WTC11 (cell line): ENCODE measurements around the gene MIXL1. TPM values are rescaled to one million over a fixed set of nuclear protein-coding genes. Genes with fewer than 3 reads are reported as not detected.

Experiments
- ATAC-seq: fragments of 200-7000 bp; cut with Tn5 transposase; 2 replicates; pipeline ENCODE4 v1.10.0; 2021; ENCODE audit warnings: mild to moderate bottlenecking, moderate library complexity
- CTCF ChIA-PET: fragments of 300-600 bp; sonication (Branson Sonifier 250); formaldehyde crosslinking; loops from one replicate; lab custom pipeline; 2021; ENCODE audit warnings: antibody characterized with exemption; lab: Charles Lee
- POLR2A ChIA-PET: fragments of 350-600 bp; sonication (Branson Sonifier 250); formaldehyde crosslinking; loops from one replicate; lab custom pipeline; 2021; ENCODE audit warnings: antibody characterized with exemption; lab: Charles Lee
- DNase-seq: peaks from one replicate; pipeline ENCODE4 v3.0.0; 2021; ENCODE audit warnings: low spot score
- H3K27ac Mint-ChIP-seq: 2 replicates; pipeline ENCODE4 v1.8.0; 2021; ENCODE audit warnings: mixed read lengths
- H3K27me3 Mint-ChIP-seq: 2 replicates; pipeline ENCODE4 v1.8.0; 2021; ENCODE audit warnings: low read depth, mild to moderate bottlenecking, moderate library complexity, mixed read lengths
- H3K36me3 Mint-ChIP-seq: 2 replicates; pipeline ENCODE4 v1.8.0; 2021; ENCODE audit warnings: mixed read lengths
- H3K4me1 Mint-ChIP-seq: 2 replicates; pipeline ENCODE4 v1.8.0; 2022; ENCODE audit warnings: mixed read lengths
- H3K4me3 Mint-ChIP-seq: 2 replicates; pipeline ENCODE4 v1.8.0; 2021; ENCODE audit warnings: mild to moderate bottlenecking, moderate library complexity, mixed read lengths
- H3K9me3 Mint-ChIP-seq: 2 replicates; pipeline ENCODE4 v1.8.0; 2021; ENCODE audit warnings: mixed read lengths
- ARID4B ChIP-seq: sonication (generic); formaldehyde crosslinking; IDR thresholded peaks from 2 replicates; pipeline ENCODE4 v1.8.0; 2023; ENCODE audit warnings: missing genetic modification reagents, mild to moderate bottlenecking, borderline replicate concordance
- ATF6 ChIP-seq: sonication (generic); formaldehyde crosslinking; IDR thresholded peaks from 2 replicates; pipeline ENCODE4 v1.8.1; 2023; ENCODE audit warnings: mild to moderate bottlenecking, missing genetic modification reagents
- CREB1 ChIP-seq: sonication (generic); formaldehyde crosslinking; IDR thresholded peaks from 2 replicates; pipeline ENCODE4 v1.8.0; 2023; ENCODE audit warnings: mild to moderate bottlenecking, missing genetic modification reagents
- EMX1 ChIP-seq: fragments of 250-450 bp; sonication (Bioruptor Pico); IDR thresholded peaks from 2 replicates; pipeline ENCODE4 v1.8.0; 2021; ENCODE audit warnings: mild to moderate bottlenecking
- ESRRA ChIP-seq: sonication (generic); formaldehyde crosslinking; IDR thresholded peaks from 2 replicates; pipeline ENCODE4 v1.8.1; 2022; ENCODE audit warnings: mild to moderate bottlenecking, missing genetic modification reagents, borderline replicate concordance
- JAZF1 ChIP-seq: fragments of 250-450 bp; sonication (Bioruptor Pico); IDR thresholded peaks from 2 replicates; pipeline ENCODE4 v1.9.0; 2021; ENCODE audit warnings: moderate library complexity, mild to moderate bottlenecking, inconsistent platforms
- MYBL2 ChIP-seq: sonication (generic); formaldehyde crosslinking; IDR thresholded peaks from 2 replicates; pipeline ENCODE4 v1.8.1; 2023; ENCODE audit warnings: mild to moderate bottlenecking, moderate library complexity, missing genetic modification reagents
- OVOL2 ChIP-seq: fragments of 250-450 bp; sonication (Bioruptor Pico); IDR thresholded peaks from 2 replicates; pipeline ENCODE4 v1.9.0; 2021; ENCODE audit warnings: mild to moderate bottlenecking, borderline replicate concordance
- RELA ChIP-seq: sonication (generic); formaldehyde crosslinking; IDR thresholded peaks from 2 replicates; pipeline ENCODE4 v1.8.1; 2022; ENCODE audit warnings: missing genetic modification reagents, mild to moderate bottlenecking, borderline replicate concordance
- SMAD3 ChIP-seq: sonication (generic); formaldehyde crosslinking; IDR thresholded peaks from 2 replicates; pipeline ENCODE4 v1.8.0; 2022; ENCODE audit warnings: missing genetic modification reagents, mild to moderate bottlenecking, borderline replicate concordance
- SMAD4 ChIP-seq: sonication (generic); formaldehyde crosslinking; IDR thresholded peaks from 2 replicates; pipeline ENCODE4 v1.8.0; 2022; ENCODE audit warnings: mild to moderate bottlenecking, missing genetic modification reagents
- ZNF138 ChIP-seq: sonication (generic); formaldehyde crosslinking; conservative IDR thresholded peaks from 2 replicates; pipeline ENCODE4 v1.8.1; 2022; ENCODE audit warnings: mild to moderate bottlenecking, moderate library complexity, missing genetic modification reagents
- ZNF416 ChIP-seq: fragments of 250-450 bp; sonication (Bioruptor Pico); IDR thresholded peaks from 2 replicates; pipeline ENCODE4 v1.9.0; 2021; ENCODE audit warnings: mild to moderate bottlenecking, inconsistent platforms
- total RNA-seq: library from RNA; stranded (reverse); gene quantifications from 3 replicates; pipeline ENCODE4 v1.2.3, GENCODE V29; 2021
- TF ChIP-seq, protein P1 (sequence below): sonication (generic); formaldehyde crosslinking; IDR thresholded peaks from 2 replicates; pipeline ENCODE4 v1.8.1; 2022; ENCODE audit warnings: low read depth, mild to moderate bottlenecking, moderate library complexity, missing genetic modification reagents, borderline replicate concordance
- TF ChIP-seq, protein P2 (sequence below): fragments of 250-450 bp; sonication (Bioruptor Pico); IDR thresholded peaks from 2 replicates; pipeline ENCODE4 v1.9.0; 2021; ENCODE audit warnings: mild to moderate bottlenecking
- TF ChIP-seq, protein P3 (sequence below): sonication (generic); formaldehyde crosslinking; IDR thresholded peaks from 2 replicates; pipeline ENCODE4 v1.8.1; 2022; ENCODE audit warnings: missing genetic modification reagents, borderline replicate concordance
- TF ChIP-seq, protein P4 (sequence below): sonication (generic); formaldehyde crosslinking; IDR thresholded peaks from 2 replicates; pipeline ENCODE4 v1.8.0; 2022; ENCODE audit warnings: missing genetic modification reagents

The MIXL1 gene
- total RNA-seq, 1 experiment from 2014 or later = 6.4 TPM

GRCh38 chr1:226239421-226239820 is 16.0 kb downstream of the MIXL1 start:
- Mint-ChIP-seq H3K27me3 (no peaks in the 10 kb centered on the region), H3K27ac (no peak overlapping the region), H3K36me3 (peaks cover 26% of the 10 kb centered on the region), H3K9me3 (0 out of 2 replicates have a peak, but pooled peaks cover 3% of the 10 kb centered on the region), H3K4me1 (no peaks in the 10 kb centered on the region), H3K4me3 (no peak overlapping the region)
- DNase-seq = no peak
- CTCF ChIA-PET = no interaction called here
- POLR2A ChIA-PET = no interaction called here
- no peak for TF ChIP-seq JAZF1 (CRISPR knock-in tag)
- no peak for TF ChIP-seq OVOL2
- no peak for TF ChIP-seq MYBL2 (CRISPR knock-in tag)
- TF ChIP-seq SMAD3 = no peak
- no peak for TF ChIP-seq CREB1
- TF ChIP-seq, protein P1, sequence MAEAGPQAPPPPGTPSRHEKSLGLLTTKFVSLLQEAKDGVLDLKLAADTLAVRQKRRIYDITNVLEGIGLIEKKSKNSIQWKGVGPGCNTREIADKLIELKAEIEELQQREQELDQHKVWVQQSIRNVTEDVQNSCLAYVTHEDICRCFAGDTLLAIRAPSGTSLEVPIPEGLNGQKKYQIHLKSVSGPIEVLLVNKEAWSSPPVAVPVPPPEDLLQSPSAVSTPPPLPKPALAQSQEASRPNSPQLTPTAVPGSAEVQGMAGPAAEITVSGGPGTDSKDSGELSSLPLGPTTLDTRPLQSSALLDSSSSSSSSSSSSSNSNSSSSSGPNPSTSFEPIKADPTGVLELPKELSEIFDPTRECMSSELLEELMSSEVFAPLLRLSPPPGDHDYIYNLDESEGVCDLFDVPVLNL = no peak
- TF ChIP-seq, protein P2, sequence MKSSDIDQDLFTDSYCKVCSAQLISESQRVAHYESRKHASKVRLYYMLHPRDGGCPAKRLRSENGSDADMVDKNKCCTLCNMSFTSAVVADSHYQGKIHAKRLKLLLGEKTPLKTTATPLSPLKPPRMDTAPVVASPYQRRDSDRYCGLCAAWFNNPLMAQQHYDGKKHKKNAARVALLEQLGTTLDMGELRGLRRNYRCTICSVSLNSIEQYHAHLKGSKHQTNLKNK = no peak
- TF ChIP-seq ZNF416 (CRISPR knock-in tag) = no peak
- TF ChIP-seq, protein P3, sequence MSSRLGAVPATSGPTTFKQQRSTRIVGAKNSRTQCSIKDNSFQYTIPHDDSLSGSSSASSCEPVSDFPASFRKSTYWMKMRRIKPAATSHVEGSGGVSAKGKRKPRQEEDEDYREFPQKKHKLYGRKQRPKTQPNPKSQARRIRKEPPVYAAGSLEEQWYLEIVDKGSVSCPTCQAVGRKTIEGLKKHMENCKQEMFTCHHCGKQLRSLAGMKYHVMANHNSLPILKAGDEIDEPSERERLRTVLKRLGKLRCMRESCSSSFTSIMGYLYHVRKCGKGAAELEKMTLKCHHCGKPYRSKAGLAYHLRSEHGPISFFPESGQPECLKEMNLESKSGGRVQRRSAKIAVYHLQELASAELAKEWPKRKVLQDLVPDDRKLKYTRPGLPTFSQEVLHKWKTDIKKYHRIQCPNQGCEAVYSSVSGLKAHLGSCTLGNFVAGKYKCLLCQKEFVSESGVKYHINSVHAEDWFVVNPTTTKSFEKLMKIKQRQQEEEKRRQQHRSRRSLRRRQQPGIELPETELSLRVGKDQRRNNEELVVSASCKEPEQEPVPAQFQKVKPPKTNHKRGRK = no peak
- no peak for TF ChIP-seq ESRRA (CRISPR knock-in tag)
- TF ChIP-seq SMAD4 (CRISPR knock-in tag) = no peak
- TF ChIP-seq, protein P4, sequence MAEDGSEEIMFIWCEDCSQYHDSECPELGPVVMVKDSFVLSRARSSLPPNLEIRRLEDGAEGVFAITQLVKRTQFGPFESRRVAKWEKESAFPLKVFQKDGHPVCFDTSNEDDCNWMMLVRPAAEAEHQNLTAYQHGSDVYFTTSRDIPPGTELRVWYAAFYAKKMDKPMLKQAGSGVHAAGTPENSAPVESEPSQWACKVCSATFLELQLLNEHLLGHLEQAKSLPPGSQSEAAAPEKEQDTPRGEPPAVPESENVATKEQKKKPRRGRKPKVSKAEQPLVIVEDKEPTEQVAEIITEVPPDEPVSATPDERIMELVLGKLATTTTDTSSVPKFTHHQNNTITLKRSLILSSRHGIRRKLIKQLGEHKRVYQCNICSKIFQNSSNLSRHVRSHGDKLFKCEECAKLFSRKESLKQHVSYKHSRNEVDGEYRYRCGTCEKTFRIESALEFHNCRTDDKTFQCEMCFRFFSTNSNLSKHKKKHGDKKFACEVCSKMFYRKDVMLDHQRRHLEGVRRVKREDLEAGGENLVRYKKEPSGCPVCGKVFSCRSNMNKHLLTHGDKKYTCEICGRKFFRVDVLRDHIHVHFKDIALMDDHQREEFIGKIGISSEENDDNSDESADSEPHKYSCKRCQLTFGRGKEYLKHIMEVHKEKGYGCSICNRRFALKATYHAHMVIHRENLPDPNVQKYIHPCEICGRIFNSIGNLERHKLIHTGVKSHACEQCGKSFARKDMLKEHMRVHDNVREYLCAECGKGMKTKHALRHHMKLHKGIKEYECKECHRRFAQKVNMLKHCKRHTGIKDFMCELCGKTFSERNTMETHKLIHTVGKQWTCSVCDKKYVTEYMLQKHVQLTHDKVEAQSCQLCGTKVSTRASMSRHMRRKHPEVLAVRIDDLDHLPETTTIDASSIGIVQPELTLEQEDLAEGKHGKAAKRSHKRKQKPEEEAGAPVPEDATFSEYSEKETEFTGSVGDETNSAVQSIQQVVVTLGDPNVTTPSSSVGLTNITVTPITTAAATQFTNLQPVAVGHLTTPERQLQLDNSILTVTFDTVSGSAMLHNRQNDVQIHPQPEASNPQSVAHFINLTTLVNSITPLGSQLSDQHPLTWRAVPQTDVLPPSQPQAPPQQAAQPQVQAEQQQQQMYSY (CRISPR knock-in tag) = no peak
- no peak for TF ChIP-seq EMX1
- no peak for TF ChIP-seq RELA (CRISPR knock-in tag)
- TF ChIP-seq ARID4B (CRISPR knock-in tag) = no peak
- TF ChIP-seq ATF6 (CRISPR knock-in tag) = no peak
- no peak for TF ChIP-seq ZNF138 (CRISPR knock-in tag)
- ATAC-seq = no peak
